ENCODE results near the gene DNAH1.
"Not testable (repeated sequence)": the region's sequence is repeated elsewhere in the genome, so short reads cannot be mapped to it uniquely, and the experiment has no call there.

Gene DNAH1

DNA sequence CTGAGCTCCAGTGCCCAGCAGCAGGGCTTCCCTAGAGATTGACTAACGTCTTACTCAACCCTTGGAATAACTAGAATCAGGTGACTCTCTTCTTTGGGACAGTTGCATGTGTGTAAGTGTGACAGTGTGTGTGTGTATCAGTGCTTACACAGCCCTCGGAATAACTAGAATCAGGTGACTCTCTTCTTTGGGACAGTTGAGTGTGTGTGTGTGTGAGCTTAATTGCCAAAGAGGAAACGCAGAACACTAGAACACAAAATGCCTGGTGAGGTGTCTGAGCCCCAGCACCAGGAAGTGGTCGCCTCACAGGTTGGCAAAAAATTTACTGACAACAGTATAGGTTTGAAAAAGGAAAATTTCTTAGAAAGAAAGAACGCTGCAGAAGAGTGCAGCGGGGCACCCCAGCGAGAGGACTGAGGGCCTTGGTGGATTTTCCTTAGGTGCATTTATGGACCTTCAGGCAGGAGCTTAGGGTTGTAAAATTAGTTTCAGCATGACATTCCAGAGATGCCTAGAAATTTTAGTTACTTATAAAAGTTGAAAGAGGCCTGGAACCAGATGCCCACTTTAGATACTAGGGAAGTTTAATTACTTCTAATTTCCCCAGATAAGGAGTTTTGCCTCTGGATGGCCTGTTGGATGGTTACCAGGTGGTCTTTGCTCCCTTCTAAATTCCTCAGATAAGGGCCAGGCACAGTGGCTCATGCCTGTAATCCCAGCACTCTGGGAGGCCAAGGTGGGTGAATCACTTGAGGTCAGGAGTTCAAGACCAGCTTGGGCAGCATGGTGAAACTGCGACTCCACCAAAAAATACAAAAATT, 33.9 kb upstream of the DNAH1 start:
- H3K4me3 ChIP-seq: no peak overlapping the region
- peaks cover 14% of the 10 kb centered on the region for H3K36me3 ChIP-seq (replicated peaks)
- no peaks in the 10 kb centered on the region for H3K9me3 ChIP-seq
- DNase-seq (ENCODE audit: low spot score in 2 of 2): no peak
- in situ Hi-C loops (cut with MboI; ENCODE audit: low sequenced_read_pairs): no loop called here
- H3K27me3 ChIP-seq (ENCODE audit: low read depth): no peaks in the 10 kb centered on the region
- peaks cover 18% of the 10 kb centered on the region for H3K4me1 ChIP-seq

DNA sequence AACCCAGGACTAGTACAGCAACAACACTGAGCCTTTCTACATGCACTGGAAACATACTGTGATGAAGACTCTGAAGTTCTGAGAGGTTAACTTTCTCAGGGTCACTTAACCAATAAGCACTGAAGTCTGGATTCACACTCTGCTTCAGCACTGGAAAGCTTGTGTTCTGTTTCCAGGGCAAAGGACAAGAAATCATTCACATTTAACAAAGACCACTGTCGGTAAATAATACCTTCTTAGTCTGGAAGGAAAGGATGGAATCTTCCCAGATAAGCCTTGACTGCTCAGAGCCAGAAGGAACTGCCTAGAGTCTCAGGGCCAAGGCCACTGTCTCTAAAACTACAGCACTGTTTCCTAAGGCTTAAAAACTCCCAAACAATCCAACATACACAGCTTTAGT, 32.8 kb upstream of the DNAH1 start:
- Histone ChIP-seq H3K27me3 (ENCODE audit: low read depth) (no peaks in the 10 kb centered on the region), H3K4me3 (no peak overlapping the region), H3K36me3 (replicated peaks) (peaks cover 5% of the 10 kb centered on the region), H3K4me1 (peaks cover 18% of the 10 kb centered on the region), H3K9me3 (no peaks in the 10 kb centered on the region)
- no peak for DNase-seq (ENCODE audit: low spot score in 2 of 2)
- in situ Hi-C loops (cut with MboI; ENCODE audit: low sequenced_read_pairs): no loop called here

DNA sequence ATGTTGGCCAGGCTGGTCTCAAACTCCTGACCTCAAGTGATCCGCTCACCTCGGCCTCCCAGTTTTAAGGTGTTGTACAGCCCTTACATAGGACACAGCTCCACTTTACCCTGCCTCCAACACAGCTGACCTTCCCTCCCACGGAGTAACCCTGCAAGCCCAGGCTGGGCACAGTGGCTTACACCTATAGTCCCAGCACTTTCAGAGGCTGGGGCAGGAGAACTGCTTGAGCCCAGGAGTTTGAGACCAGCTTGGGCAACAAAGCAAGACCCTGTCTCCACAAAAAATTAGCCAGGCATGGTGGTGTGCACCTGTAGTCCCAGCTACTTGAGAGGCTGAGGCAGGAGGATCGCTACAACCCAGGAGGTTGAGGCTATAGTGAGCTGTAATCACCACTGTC, 32.1 kb upstream of the DNAH1 start:
- DNase-seq (ENCODE audit: low spot score in 2 of 2); H3K4me3 ChIP-seq; H3K27me3 ChIP-seq (ENCODE audit: low read depth); H3K9me3 ChIP-seq; H3K36me3 ChIP-seq (replicated peaks); in situ Hi-C loops (cut with MboI; ENCODE audit: low sequenced_read_pairs): not testable (repeated sequence)
- H3K4me1 ChIP-seq: peaks cover 18% of the 10 kb centered on the region

DNA sequence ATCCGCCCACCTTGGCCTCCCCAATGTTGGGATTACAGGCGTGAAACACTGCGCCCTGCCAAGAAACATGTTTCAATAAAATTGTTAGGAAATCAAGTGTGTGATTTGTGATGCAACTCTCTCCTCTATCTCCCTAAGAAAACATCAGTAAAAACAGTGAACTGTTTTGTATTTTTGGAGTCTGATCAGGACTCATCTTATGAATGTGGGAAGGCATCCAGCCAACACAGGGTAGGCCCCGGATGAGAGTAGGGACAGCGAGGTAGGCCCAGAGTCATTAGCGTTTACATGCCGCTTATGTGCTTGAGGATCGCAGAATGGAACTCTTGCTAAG, 29.4 kb upstream of the DNAH1 start:
- H3K9me3 ChIP-seq: no peaks in the 10 kb centered on the region
- peak overlapping the region; percentile 100 for H3K4me3 ChIP-seq
- peaks cover 4% of the 10 kb centered on the region for H3K4me1 ChIP-seq
- in situ Hi-C loops (cut with MboI; ENCODE audit: low sequenced_read_pairs): no loop called here
- H3K27me3 ChIP-seq (ENCODE audit: low read depth): no peaks in the 10 kb centered on the region
- DNase-seq (ENCODE audit: low spot score in 2 of 2): no peak
- peaks cover 5% of the 10 kb centered on the region; the same call in 1 of the 2 replicates for H3K36me3 ChIP-seq (replicated peaks)

DNA sequence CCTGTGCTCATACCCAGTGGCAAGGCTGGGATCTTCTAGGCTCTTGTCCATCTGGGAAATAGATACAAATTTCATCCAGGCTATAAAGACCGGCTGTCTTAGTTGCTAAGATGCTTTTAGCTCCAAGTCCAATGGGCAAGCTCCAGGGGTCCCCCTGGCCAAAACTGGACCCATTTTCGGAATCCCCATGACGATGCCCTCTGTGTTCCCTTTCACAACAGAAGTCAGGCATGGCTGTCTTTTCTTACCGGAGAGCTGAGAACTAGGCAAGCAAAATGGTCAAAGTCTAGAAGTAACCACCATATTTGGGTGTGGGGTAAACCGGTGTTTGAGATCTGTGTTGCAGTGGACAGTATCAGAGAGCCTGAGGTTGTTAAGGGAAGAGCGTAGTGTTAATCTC, 27.4 kb upstream of the DNAH1 start:
- in situ Hi-C loops (cut with MboI; ENCODE audit: low sequenced_read_pairs): no loop called here
- DNase-seq (ENCODE audit: low spot score in 2 of 2): no peak
- H3K9me3 ChIP-seq: no peaks in the 10 kb centered on the region
- no peaks in the 10 kb centered on the region; the same call in 1 of the 2 replicates for H3K36me3 ChIP-seq (replicated peaks)
- peaks cover 4% of the 10 kb centered on the region for H3K4me1 ChIP-seq
- H3K27me3 ChIP-seq (ENCODE audit: low read depth): no peaks in the 10 kb centered on the region
- H3K4me3 ChIP-seq: peak overlapping the region; percentile 100

DNA sequence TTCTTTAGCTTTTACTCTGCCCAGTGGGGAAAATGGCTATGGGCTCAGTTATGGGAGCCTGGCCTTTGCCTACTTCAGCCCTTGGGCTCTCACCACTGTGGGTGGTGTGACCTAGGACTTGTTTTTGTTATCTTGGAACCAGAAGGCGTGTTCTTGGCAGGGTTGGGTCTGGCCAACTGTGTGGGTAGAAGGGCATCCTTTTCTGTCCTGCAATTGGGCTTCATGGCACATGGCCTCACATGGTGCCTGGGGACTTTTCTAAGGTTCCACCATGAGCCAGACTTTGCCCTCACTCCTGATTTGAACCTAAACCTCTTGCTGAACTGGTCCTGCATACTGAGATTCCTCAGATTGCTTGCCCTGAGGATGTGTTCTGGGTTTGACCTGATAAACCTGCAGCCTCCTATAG, 26.8 kb upstream of the DNAH1 start:
- no peak overlapping the region for H3K4me3 ChIP-seq
- peaks cover 4% of the 10 kb centered on the region for H3K4me1 ChIP-seq
- H3K27me3 ChIP-seq (ENCODE audit: low read depth): no peaks in the 10 kb centered on the region
- DNase-seq (ENCODE audit: low spot score in 2 of 2): no peak
- no peaks in the 10 kb centered on the region for H3K9me3 ChIP-seq
- H3K36me3 ChIP-seq (replicated peaks): no peaks in the 10 kb centered on the region; the same call in 1 of the 2 replicates
- in situ Hi-C loops (cut with MboI; ENCODE audit: low sequenced_read_pairs): no loop called here

DNA sequence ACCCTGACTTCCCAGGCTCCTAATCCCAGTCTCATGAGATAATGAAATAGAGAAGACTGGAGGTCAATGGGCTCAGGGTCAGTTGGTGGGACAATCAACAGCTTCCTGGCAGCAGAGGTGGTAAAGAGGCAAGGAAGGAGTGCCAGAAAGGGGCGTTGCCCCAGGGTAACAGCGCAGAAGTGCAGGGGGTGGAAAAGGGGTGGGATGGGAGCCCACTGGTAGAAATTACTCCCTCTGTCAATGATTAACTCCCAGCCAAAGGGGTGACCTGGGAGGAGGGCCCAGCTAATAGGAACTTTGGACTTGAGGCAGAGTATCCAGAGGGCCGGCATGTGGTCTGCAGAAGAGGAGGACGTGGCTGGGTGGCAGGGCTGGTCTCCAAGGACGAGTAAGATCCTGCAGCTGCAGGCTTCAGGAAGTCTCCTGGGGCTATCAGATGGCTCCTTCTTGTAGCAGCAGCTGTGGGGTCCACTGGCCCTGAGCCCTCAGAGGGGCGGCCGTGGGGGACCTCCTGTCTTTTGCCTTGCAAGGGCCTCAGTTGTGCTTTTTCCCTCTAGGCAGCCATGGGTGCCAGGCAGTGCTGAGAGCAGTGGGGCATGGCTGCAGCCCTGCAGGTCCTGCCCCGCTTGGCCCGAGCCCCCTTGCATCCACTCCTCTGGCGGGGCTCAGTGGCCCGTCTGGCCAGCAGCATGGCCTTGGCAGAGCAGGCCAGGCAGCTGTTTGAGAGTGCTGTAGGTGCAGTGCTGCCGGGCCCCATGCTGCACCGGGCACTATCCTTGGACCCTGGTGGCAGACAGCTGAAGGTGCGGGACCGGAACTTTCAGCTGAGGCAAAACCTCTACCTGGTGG, 26.1 kb upstream of the DNAH1 start:
- Histone ChIP-seq H3K27me3 (ENCODE audit: low read depth) (no peaks in the 10 kb centered on the region), H3K36me3 (replicated peaks) (no peaks in the 10 kb centered on the region; the same call in 1 of the 2 replicates), H3K4me3 (no peak overlapping the region), H3K4me1 (peaks cover 4% of the 10 kb centered on the region), H3K9me3 (no peaks in the 10 kb centered on the region)
- in situ Hi-C loops (cut with MboI; ENCODE audit: low sequenced_read_pairs): no loop called here
- no peak for DNase-seq (ENCODE audit: low spot score in 2 of 2)

DNA sequence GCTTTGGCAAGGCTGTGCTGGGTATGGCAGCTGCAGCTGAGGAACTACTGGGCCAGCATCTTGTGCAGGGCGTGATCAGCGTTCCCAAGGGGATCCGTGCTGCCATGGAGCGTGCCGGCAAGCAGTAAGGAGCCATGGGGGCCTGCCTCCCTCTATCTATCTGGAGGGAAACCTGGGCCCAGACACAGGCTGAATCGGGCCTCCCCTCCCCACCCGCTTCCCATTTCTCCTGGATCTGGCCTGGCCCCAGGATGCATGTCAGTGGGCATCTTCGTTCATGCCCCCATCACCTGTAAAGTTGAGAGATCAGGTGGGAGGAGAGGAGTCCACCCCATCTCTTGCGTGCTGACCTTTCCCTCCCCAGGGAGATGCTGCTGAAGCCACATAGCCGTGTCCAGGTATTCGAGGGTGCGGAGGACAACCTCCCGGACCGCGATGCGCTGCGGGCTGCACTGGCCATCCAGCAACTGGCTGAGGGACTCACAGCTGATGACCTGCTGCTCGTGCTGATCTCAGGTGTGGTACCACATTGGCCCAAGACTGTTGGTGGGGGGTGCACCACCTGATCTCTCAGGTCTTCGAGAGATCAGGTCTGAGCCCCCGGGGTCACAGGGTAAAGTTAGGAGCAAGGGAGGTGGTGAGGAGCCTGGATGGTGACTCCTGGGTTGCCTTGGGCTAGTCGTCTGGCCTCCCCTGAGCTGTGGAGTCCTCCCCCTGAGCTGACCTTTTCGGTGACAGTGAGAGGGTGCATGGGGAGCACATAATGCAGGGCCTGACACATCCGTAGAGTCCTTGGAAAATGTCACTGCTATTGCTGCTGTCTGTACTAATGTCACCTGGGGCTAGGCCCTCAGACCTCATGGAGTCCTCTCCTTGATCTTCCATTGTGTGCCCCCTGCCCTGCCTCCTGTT, 25.3 kb upstream of the DNAH1 start:
- no peaks in the 10 kb centered on the region for H3K27me3 ChIP-seq (ENCODE audit: low read depth)
- DNase-seq (ENCODE audit: low spot score in 2 of 2): no peak
- no peak overlapping the region for H3K4me3 ChIP-seq
- H3K9me3 ChIP-seq: no peaks in the 10 kb centered on the region
- H3K36me3 ChIP-seq (replicated peaks): no peaks in the 10 kb centered on the region; the same call in 1 of the 2 replicates
- in situ Hi-C loops (cut with MboI; ENCODE audit: low sequenced_read_pairs): no loop called here
- H3K4me1 ChIP-seq: peaks cover 4% of the 10 kb centered on the region

DNA sequence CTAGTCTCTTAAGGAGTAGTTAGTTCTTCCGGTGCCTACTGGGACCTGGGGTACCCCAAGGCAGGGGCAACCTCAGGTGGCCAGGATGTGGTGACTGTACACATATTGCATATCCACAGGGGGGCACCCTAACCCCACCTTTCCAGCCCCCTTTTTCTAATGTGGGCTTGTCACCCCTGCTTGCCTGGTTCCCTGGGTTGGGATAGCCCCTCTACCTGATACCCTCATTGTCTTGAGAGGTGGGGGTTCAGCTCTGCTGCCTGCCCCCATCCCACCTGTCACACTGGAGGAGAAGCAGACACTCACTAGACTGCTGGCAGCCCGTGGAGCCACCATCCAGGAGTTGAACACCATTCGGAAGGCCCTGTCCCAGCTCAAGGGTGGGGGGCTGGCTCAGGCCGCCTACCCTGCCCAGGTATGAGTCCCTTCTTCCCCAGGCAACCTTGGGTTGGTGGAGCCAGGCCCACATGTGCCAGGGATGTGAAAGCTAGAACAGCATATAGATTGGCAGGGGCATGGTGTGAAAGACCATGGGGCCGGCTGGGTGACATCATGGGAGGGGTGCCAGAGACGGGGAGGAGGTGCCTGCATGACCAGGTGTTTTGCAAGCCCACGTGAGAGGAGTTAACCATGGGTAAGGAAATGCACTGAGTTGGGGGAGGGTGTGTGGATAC, 24.5 kb upstream of the DNAH1 start:
- no peaks in the 10 kb centered on the region for H3K27me3 ChIP-seq (ENCODE audit: low read depth)
- in situ Hi-C loops (cut with MboI; ENCODE audit: low sequenced_read_pairs): no loop called here
- H3K9me3 ChIP-seq: no peaks in the 10 kb centered on the region
- no peak overlapping the region for H3K4me3 ChIP-seq
- DNase-seq (ENCODE audit: low spot score in 2 of 2): peak in 1 of 2 experiments; percentile 53
- H3K4me1 ChIP-seq: peaks cover 3% of the 10 kb centered on the region; the same call in 1 of the 2 replicates
- no peaks in the 10 kb centered on the region; the same call in 1 of the 2 replicates for H3K36me3 ChIP-seq (replicated peaks)

DNA sequence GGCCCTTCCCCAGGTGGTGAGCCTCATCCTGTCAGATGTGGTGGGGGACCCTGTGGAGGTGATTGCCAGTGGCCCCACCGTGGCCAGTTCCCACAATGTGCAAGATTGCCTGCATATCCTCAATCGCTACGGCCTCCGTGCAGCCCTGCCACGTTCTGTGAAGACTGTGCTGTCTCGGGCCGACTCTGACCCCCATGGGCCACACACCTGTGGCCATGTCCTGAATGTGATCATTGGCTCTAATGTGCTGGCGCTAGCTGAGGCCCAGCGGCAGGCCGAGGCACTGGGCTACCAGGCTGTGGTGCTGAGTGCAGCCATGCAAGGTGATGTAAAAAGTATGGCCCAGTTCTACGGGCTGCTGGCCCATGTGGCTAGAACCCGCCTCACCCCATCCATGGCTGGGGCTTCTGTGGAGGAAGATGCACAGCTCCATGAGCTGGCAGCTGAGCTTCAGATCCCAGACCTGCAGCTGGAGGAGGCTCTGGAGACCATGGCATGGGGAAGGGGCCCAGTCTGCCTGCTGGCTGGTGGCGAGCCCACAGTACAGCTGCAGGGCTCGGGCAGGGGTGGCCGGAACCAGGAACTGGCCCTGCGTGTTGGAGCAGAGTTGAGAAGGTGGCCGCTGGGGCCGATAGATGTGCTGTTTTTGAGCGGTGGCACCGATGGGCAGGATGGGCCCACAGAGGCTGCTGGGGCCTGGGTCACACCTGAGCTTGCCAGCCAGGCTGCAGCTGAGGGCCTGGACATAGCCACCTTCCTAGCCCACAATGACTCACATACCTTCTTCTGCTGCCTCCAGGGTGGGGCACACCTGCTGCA, 23.7 kb upstream of the DNAH1 start:
- in situ Hi-C loops (cut with MboI; ENCODE audit: low sequenced_read_pairs): no loop called here
- H3K9me3 ChIP-seq: no peaks in the 10 kb centered on the region
- DNase-seq (ENCODE audit: low spot score in 2 of 2): no peak
- H3K27me3 ChIP-seq (ENCODE audit: low read depth): no peaks in the 10 kb centered on the region
- no peak overlapping the region for H3K4me3 ChIP-seq
- no peaks in the 10 kb centered on the region for H3K36me3 ChIP-seq (replicated peaks)
- no peaks in the 10 kb centered on the region for H3K4me1 ChIP-seq

DNA sequence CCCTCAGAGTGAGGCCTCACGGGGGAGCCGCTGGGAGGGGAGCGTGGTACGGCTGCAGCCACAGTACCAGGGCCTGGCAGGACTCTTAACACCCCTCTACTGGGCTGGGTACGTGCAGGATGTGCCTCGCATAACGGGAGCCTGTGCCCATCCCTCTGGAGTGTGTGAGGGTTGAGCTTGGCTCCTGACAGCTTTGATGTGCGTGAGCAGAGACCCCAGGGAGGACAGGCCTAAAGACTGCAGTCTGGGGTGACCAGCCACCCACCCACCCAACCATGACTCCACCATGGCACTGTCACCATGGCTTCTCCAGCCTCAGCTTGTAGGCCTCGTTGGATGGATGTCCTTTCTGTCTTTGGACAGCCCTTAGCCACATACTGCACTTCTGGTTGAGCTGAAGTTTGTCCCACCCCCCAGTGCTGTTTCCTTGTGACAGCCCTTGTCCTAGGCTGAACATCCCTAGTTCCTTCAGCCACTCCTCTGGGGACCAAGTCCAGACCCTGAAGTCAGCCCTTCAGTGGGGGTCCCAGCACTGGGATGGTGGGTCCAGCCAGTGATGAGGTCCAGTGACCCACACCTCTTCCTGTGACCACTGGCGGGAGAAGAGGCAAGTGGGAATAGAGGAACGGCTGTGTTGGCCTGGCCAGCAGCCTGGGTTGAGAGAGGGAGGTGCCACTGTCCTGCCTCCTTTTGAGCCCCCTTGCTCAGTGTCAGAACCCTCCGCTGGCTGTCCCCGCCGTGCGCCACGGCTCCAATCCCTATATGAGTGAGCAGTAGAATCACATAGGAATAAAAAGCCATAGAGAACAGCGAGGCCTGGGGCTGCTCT, 22.4 kb upstream of the DNAH1 start:
- in situ Hi-C loops (cut with MboI; ENCODE audit: low sequenced_read_pairs): no loop called here
- H3K36me3 ChIP-seq (replicated peaks): no peaks in the 10 kb centered on the region
- no peak overlapping the region for H3K4me3 ChIP-seq
- no peak for DNase-seq (ENCODE audit: low spot score in 2 of 2)
- no peaks in the 10 kb centered on the region for H3K9me3 ChIP-seq
- H3K4me1 ChIP-seq: no peaks in the 10 kb centered on the region
- H3K27me3 ChIP-seq (ENCODE audit: low read depth): no peaks in the 10 kb centered on the region

Data from HAP-1 (cell line).